ENCODE measurements around the gene PTPRT.
A peak's percentile ranks its signal among the peaks of the same experiment; 100 is the strongest.

Gene PTPRT

GRCh38 chr20:43189554-43190331 lies at the start of gene PTPRT:
Gene PTPRT, minus strand, starts transcription at chr20:43189906. Its CDS starts 173 bp downstream, at chr20:43189733.
- DNase-seq: no peak

- no peak for DNase-seq
Measured at GRCh38 chr20:43238833-43239232, 49.1 kb upstream of the PTPRT start.

- no peak for DNase-seq
Measured at GRCh38 chr20:43238266-43238665, 48.6 kb upstream of the PTPRT start.

- no peak for DNase-seq
Measured at GRCh38 chr20:43237651-43238168, 48.0 kb upstream of the PTPRT start.

GRCh38 chr20:43235998-43236397 lies 46.3 kb upstream of the PTPRT start:
- DNase-seq: no peak

GRCh38 chr20:43231829-43232228 lies 42.1 kb upstream of the PTPRT start:
- no peak for DNase-seq

GRCh38 chr20:43229696-43230095 lies 40.0 kb upstream of the PTPRT start:
- DNase-seq: no peak

GRCh38 chr20:43220612-43221011 lies 30.9 kb upstream of the PTPRT start:
- DNase-seq: no peak

- no peak for DNase-seq
Measured at GRCh38 chr20:43210901-43211300, 21.2 kb upstream of the PTPRT start.

GRCh38 chr20:43209831-43210230 lies 20.1 kb upstream of the PTPRT start:
- no peak for DNase-seq

- DNase-seq: no peak
Measured at GRCh38 chr20:43205699-43206098, 16.0 kb upstream of the PTPRT start.

GRCh38 chr20:43202100-43202499 lies 12.4 kb upstream of the PTPRT start:
- DNase-seq: no peak

GRCh38 chr20:43198607-43199006 lies 8.9 kb upstream of the PTPRT start:
- DNase-seq: no peak

GRCh38 chr20:43196243-43196642 lies 6.5 kb upstream of the PTPRT start:
- no peak for DNase-seq

- DNase-seq: no peak
Measured at GRCh38 chr20:43194137-43194536, 4.4 kb upstream of the PTPRT start.

GRCh38 chr20:43193443-43193842 lies 3.7 kb upstream of the PTPRT start:
- no peak for DNase-seq

- DNase-seq: peak; percentile 24
Measured at GRCh38 chr20:43191946-43192863, 2.5 kb upstream of the PTPRT start.

- no peak for DNase-seq
Measured at GRCh38 chr20:43191143-43191542, 1.4 kb upstream of the PTPRT start.

- DNase-seq: no peak
Measured at GRCh38 chr20:43190332-43190953, 737 bp upstream of the PTPRT start.

- DNase-seq: no peak
Measured at GRCh38 chr20:43188861-43189553, 699 bp downstream of the PTPRT start.

GRCh38 chr20:43188234-43188653 lies 1.5 kb downstream of the PTPRT start:
- DNase-seq: no peak

- peak; percentile 78 for DNase-seq
Measured at GRCh38 chr20:43187476-43188233, 2.1 kb downstream of the PTPRT start.

Data from OCI-M1 (cell line).